ENCODE data around the gene PRDM11.

The PRDM11 gene

DNA sequence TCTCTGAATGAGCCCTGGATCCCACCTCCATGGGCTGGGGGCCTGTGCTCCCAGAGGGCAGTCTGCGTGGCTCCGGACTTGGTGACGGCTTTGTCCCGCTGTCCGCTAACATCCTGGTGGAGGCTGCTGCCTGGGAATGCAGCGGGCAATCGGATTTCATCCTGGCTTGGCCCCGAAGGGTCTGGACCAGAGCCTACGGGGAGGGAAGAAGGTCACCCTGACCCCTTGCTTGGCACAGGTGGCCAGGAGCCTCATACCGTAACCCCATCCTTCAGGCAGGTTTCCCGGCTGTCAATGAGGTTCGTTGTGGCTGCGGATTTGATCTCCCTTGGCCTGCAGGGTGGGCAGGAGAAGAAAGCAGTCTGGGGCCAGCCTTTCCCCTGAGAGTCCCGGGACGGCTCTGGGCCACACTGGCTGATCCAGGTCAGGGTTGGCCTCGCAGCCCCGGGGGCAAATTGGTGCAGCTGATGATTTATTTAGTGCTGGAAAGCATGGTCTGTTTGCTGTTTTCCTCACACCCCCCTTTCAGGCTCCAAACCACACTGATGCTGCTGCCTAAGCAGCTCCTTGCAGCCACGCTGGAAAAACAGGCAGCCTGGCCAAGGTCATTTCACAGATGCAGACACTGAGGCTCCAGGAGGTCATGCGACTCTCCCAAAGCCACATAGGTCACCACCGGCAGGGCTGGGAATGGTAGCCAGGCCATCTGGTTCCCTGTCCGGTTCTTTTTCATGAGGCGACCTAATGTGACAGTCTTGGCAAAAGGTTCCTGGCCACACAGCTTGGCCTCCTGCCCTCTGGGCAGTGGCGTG lies 15.0 kb downstream of the PRDM11 start:
- H3K36me3 ChIP-seq (ENCODE audit: control insufficient read depth, low read depth, low read length): no peaks in the 10 kb centered on the region

DNA sequence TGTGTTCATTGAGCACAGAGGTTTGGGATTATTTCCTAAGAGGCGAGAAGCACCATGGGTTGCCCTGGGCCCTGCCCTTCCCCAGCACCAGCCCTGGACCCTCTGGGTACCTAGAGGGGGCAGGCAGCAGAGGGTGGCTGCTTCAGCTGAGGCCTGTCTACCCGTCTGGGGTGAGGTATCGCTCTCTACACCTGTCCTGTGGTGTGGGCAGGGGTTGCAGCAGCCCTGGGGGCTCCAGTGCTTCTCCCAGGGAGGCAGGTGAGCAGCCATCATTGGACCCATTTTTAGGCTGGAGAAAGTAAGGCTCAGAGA lies 15.6 kb downstream of the PRDM11 start:
- Histone ChIP-seq H3K4me3 (ENCODE audit: low read length) (no peak overlapping the region), H3K36me3 (ENCODE audit: control insufficient read depth, low read depth, low read length) (no peaks in the 10 kb centered on the region), H3K27ac (ENCODE audit: low read length) (no peak overlapping the region), H3K9me3 (ENCODE audit: control insufficient read depth, low read depth, low read length) (no peaks in the 10 kb centered on the region), H3K27me3 (ENCODE audit: control insufficient read depth, insufficient read depth, low read length) (no peaks in the 10 kb centered on the region), H3K4me1 (ENCODE audit: control insufficient read depth, low read depth, low read length) (no peaks in the 10 kb centered on the region), H3K9ac (ENCODE audit: low read length) (no peak overlapping the region)

More for the DNA sequence above, 15.0 kb downstream of the PRDM11 start:
- H3K9ac ChIP-seq (ENCODE audit: low read length): no peak overlapping the region
- H3K27ac ChIP-seq (ENCODE audit: low read length): no peak overlapping the region
- H3K4me1 ChIP-seq (ENCODE audit: control insufficient read depth, low read depth, low read length): no peaks in the 10 kb centered on the region
- no peaks in the 10 kb centered on the region for H3K27me3 ChIP-seq (ENCODE audit: control insufficient read depth, insufficient read depth, low read length)
- H3K4me3 ChIP-seq (ENCODE audit: low read length): no peak overlapping the region
- no peaks in the 10 kb centered on the region for H3K9me3 ChIP-seq (ENCODE audit: control insufficient read depth, low read depth, low read length)

GRCh38 chr11:45162916-45163879 lies 16.8 kb downstream of the PRDM11 start:
- H3K36me3 ChIP-seq (ENCODE audit: control insufficient read depth, low read depth, low read length): no peaks in the 10 kb centered on the region
- no peak overlapping the region for H3K27ac ChIP-seq (ENCODE audit: low read length)
- no peak overlapping the region for H3K9ac ChIP-seq (ENCODE audit: low read length)
- no peak overlapping the region for H3K4me3 ChIP-seq (ENCODE audit: low read length)
- H3K4me1 ChIP-seq (ENCODE audit: control insufficient read depth, low read depth, low read length): no peaks in the 10 kb centered on the region
- H3K9me3 ChIP-seq (ENCODE audit: control insufficient read depth, low read depth, low read length): no peaks in the 10 kb centered on the region
- H3K27me3 ChIP-seq (ENCODE audit: control insufficient read depth, insufficient read depth, low read length): no peaks in the 10 kb centered on the region

GRCh38 chr11:45163956-45164575 lies 17.6 kb downstream of the PRDM11 start:
- Histone ChIP-seq H3K27ac (ENCODE audit: low read length) (no peak overlapping the region), H3K36me3 (ENCODE audit: control insufficient read depth, low read depth, low read length) (no peaks in the 10 kb centered on the region), H3K9me3 (ENCODE audit: control insufficient read depth, low read depth, low read length) (no peaks in the 10 kb centered on the region), H3K4me3 (ENCODE audit: low read length) (no peak overlapping the region), H3K27me3 (ENCODE audit: control insufficient read depth, insufficient read depth, low read length) (no peaks in the 10 kb centered on the region), H3K9ac (ENCODE audit: low read length) (no peak overlapping the region), H3K4me1 (ENCODE audit: control insufficient read depth, low read depth, low read length) (no peaks in the 10 kb centered on the region)

DNA sequence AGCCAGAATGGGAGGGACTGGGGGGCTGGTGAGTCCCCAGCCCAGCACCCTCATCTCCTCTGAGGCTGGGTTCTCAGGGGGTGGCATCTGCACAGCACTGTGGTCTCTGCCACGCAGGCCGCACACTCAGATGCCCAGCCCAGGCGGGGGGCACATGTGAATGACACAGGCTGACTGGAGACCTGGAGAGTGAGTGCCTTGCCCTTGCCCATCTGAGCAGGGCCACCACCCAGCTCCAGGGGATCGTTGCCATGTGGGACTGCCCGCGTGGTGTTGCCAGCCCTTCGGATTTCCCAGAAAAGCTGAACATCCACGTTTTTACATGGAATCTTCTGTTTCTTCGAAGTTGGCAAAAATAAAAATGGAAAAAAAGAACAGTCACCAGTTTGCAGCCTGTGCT lies 18.9 kb downstream of the PRDM11 start:
- H3K4me3 ChIP-seq (ENCODE audit: low read length): no peak overlapping the region
- no peaks in the 10 kb centered on the region for H3K9me3 ChIP-seq (ENCODE audit: control insufficient read depth, low read depth, low read length)
- no peak overlapping the region for H3K27ac ChIP-seq (ENCODE audit: low read length)
- H3K4me1 ChIP-seq (ENCODE audit: control insufficient read depth, low read depth, low read length): no peaks in the 10 kb centered on the region
- no peaks in the 10 kb centered on the region for H3K27me3 ChIP-seq (ENCODE audit: control insufficient read depth, insufficient read depth, low read length)
- no peak overlapping the region for H3K9ac ChIP-seq (ENCODE audit: low read length)
- H3K36me3 ChIP-seq (ENCODE audit: control insufficient read depth, low read depth, low read length): no peaks in the 10 kb centered on the region

- Histone ChIP-seq H3K36me3 (ENCODE audit: control insufficient read depth, low read depth, low read length) (no peaks in the 10 kb centered on the region), H3K27me3 (ENCODE audit: control insufficient read depth, insufficient read depth, low read length) (no peaks in the 10 kb centered on the region), H3K9me3 (ENCODE audit: control insufficient read depth, low read depth, low read length) (no peaks in the 10 kb centered on the region), H3K4me3 (ENCODE audit: low read length) (no peak overlapping the region), H3K27ac (ENCODE audit: low read length) (no peak overlapping the region), H3K9ac (ENCODE audit: low read length) (no peak overlapping the region), H3K4me1 (ENCODE audit: control insufficient read depth, low read depth, low read length) (no peaks in the 10 kb centered on the region)
Measured at GRCh38 chr11:45165806-45166603, 19.6 kb downstream of the PRDM11 start.

GRCh38 chr11:45166604-45166897 lies 20.1 kb downstream of the PRDM11 start:
- Histone ChIP-seq H3K9ac (ENCODE audit: low read length) (no peak overlapping the region), H3K27me3 (ENCODE audit: control insufficient read depth, insufficient read depth, low read length) (no peaks in the 10 kb centered on the region), H3K36me3 (ENCODE audit: control insufficient read depth, low read depth, low read length) (no peaks in the 10 kb centered on the region), H3K4me1 (ENCODE audit: control insufficient read depth, low read depth, low read length) (no peaks in the 10 kb centered on the region), H3K4me3 (ENCODE audit: low read length) (no peak overlapping the region), H3K27ac (ENCODE audit: low read length) (no peak overlapping the region), H3K9me3 (ENCODE audit: control insufficient read depth, low read depth, low read length) (no peaks in the 10 kb centered on the region)

DNA sequence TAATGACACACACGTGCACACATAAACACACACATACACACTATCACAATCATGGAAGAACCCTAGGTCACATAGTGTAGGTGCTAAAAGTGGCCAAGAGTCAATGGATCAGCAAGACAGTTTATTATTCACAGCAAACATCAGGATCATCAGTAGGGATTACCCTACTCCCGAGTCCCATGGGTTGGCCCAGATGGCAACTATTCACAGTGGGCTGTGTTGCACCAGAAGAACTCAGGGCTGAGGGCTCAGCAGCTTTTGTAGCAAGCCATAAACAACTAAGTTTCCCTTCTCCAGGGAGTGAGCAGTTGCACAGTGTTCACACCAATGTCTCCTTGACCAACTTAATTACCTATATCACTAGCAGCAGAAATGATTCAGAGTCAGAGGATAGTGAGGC lies 20.8 kb downstream of the PRDM11 start:
- H3K27ac ChIP-seq (ENCODE audit: low read length): no peak overlapping the region

GRCh38 chr11:45168366-45169130 lies 22.1 kb downstream of the PRDM11 start:
- no peak overlapping the region for H3K4me3 ChIP-seq (ENCODE audit: low read length)
- H3K9me3 ChIP-seq (ENCODE audit: control insufficient read depth, low read depth, low read length): no peaks in the 10 kb centered on the region
- no peak overlapping the region for H3K27ac ChIP-seq (ENCODE audit: low read length)
- H3K36me3 ChIP-seq (ENCODE audit: control insufficient read depth, low read depth, low read length): no peaks in the 10 kb centered on the region
- no peaks in the 10 kb centered on the region for H3K27me3 ChIP-seq (ENCODE audit: control insufficient read depth, insufficient read depth, low read length)
- no peak overlapping the region for H3K9ac ChIP-seq (ENCODE audit: low read length)
- H3K4me1 ChIP-seq (ENCODE audit: control insufficient read depth, low read depth, low read length): no peaks in the 10 kb centered on the region

More for the DNA sequence above, 20.8 kb downstream of the PRDM11 start:
- no peak overlapping the region for H3K4me3 ChIP-seq (ENCODE audit: low read length)
- no peaks in the 10 kb centered on the region for H3K27me3 ChIP-seq (ENCODE audit: control insufficient read depth, insufficient read depth, low read length)
- no peaks in the 10 kb centered on the region for H3K9me3 ChIP-seq (ENCODE audit: control insufficient read depth, low read depth, low read length)
- H3K9ac ChIP-seq (ENCODE audit: low read length): no peak overlapping the region
- no peaks in the 10 kb centered on the region for H3K4me1 ChIP-seq (ENCODE audit: control insufficient read depth, low read depth, low read length)
- H3K36me3 ChIP-seq (ENCODE audit: control insufficient read depth, low read depth, low read length): no peaks in the 10 kb centered on the region

- no peak overlapping the region for H3K4me3 ChIP-seq (ENCODE audit: low read length)
- H3K27me3 ChIP-seq (ENCODE audit: control insufficient read depth, insufficient read depth, low read length): no peaks in the 10 kb centered on the region
- no peak overlapping the region for H3K27ac ChIP-seq (ENCODE audit: low read length)
- H3K9ac ChIP-seq (ENCODE audit: low read length): no peak overlapping the region
- H3K4me1 ChIP-seq (ENCODE audit: control insufficient read depth, low read depth, low read length): no peaks in the 10 kb centered on the region
- no peaks in the 10 kb centered on the region for H3K36me3 ChIP-seq (ENCODE audit: control insufficient read depth, low read depth, low read length)
- no peaks in the 10 kb centered on the region for H3K9me3 ChIP-seq (ENCODE audit: control insufficient read depth, low read depth, low read length)
Measured at GRCh38 chr11:45169310-45170072, 23.1 kb downstream of the PRDM11 start.

Data from iPS-18a (cell line).